GM10266 (cell line): ENCODE data around the gene TLN1.

ENCODE experiments used
- DNase-seq: peaks from one replicate; pipeline ENCODE4 v3.0.0; 2012; ENCODE audit errors: extremely low spot score
- TF ChIP-seq, protein P1 (sequence below): IDR thresholded peaks from 2 replicates; pipeline ENCODE4 v1.5.1; 2012; ENCODE audit warnings: mild to moderate bottlenecking, low read depth; ENCODE audit not compliant: control insufficient read depth, insufficient read depth; ENCODE audit errors: missing control alignments

TLN1 gene

DNA sequence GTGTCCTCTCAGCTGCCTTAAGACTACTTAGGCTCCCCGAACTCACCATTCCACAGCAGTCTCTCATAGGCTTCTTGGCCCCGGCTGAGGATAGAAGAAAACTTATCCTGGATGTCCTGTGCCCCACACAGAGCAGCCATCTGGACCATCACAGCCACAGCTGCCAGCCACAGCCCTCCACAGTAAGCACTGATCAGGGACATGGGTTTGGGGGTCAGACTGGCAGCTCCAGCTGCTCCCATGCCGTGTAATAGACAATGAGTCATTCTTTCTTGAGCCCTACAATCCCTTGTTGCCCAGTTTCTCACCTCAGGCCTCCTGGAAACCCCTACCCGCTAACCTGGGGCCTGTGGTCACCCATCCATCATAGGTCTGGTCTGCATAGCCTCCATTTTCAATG is 6.2 kb upstream of the TLN1 start:
- TF ChIP-seq, protein P1, sequence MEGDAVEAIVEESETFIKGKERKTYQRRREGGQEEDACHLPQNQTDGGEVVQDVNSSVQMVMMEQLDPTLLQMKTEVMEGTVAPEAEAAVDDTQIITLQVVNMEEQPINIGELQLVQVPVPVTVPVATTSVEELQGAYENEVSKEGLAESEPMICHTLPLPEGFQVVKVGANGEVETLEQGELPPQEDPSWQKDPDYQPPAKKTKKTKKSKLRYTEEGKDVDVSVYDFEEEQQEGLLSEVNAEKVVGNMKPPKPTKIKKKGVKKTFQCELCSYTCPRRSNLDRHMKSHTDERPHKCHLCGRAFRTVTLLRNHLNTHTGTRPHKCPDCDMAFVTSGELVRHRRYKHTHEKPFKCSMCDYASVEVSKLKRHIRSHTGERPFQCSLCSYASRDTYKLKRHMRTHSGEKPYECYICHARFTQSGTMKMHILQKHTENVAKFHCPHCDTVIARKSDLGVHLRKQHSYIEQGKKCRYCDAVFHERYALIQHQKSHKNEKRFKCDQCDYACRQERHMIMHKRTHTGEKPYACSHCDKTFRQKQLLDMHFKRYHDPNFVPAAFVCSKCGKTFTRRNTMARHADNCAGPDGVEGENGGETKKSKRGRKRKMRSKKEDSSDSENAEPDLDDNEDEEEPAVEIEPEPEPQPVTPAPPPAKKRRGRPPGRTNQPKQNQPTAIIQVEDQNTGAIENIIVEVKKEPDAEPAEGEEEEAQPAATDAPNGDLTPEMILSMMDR = no peak
- DNase-seq = no peak

DNA sequence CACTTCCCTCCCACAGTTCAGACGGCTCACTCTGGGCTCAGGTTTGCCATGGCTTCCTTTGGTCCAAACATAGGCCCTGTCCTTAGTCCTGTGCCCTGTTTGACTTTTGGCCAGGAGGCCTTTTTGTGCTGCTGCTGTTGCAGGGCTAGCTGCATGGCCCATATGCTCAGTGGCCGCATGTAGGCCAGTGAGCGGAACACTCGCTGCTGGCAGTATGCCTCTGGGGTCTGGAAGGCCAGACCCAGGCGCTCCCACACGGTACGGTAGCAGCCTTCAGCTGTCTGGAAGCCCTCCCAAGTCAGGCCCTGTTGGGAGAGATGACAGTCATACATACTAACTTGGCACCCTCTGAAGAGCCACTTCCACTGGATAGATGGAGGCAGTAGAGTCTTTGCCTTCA is 5.1 kb upstream of the TLN1 start:
- no peak for DNase-seq
- TF ChIP-seq, protein P1 = no peak

DNA sequence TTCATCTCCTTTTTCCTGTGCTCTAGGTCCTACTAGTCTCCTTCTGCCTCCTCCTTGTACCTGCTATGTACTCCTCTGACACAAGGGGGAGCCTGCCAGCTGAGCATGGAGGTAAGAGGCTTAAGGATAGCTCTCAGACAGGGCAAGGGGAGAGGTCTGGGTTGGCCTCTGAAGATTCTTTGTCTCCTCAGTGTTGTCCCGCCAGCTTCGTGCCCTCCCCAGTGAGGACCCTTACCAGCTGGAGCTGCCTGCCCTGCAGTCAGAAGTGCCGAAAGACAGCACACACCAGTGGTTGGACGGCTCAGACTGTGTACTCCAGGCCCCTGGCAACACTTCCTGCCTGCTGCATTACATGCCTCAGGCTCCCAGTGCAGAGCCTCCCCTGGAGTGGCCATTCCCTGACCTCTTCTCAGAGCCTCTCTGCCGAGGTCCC is 4.2 kb upstream of the TLN1 start:
- TF ChIP-seq, protein P1 = peak; percentile 94
- peak; percentile 71 for DNase-seq

DNA sequence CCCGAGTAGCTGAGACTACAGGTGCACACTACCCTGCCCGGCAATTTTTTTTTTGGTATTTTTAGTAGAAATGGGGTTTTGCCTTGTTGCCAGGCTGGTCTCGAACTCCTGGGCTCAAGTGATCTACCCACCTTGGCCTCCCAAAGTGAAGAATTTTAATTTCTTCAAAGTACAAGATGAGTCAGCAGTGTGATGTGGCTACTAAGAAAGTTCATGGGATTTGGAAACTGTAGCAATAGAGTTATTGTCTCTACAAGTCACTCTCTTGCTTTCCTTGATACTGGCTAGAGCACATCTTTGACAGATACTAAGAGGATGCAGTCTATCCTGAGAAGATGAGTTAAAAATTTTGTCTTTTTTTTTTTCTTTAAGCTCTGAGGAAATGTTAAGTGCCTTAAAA is 2.1 kb upstream of the TLN1 start:
- DNase-seq = no peak
- TF ChIP-seq, protein P1 = no peak

DNA sequence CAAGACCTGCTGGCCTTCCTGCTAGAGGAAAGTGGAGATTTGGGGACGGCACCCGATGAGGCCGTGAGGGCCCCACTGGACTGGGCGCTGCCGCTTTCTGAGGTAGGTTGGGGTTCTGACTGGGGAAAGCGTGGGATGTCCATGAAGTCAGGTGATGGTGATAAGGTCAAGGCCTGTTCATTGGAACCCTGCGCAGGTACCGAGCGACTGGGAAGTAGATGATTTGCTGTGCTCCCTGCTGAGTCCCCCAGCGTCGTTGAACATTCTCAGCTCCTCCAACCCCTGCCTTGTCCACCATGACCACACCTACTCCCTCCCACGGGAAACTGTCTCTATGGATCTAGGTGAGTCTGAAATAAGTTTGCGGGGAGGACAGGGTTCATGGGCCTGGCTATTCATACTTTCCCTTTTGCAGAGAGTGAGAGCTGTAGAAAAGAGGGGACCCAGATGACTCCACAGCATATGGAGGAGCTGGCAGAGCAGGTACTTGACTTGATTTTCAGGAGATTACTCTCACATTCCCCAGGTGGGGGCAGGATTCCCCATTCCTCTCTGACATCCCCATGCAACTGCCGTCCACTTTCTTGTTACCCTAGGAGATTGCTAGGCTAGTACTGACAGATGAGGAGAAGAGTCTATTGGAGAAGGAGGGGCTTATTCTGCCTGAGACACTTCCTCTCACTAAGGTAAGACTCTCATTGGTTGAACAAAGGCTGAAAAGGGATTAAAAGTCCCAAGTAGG is 976 bp upstream of the TLN1 start:
- DNase-seq = peak; percentile 58
- TF ChIP-seq, protein P1 = no peak

DNA sequence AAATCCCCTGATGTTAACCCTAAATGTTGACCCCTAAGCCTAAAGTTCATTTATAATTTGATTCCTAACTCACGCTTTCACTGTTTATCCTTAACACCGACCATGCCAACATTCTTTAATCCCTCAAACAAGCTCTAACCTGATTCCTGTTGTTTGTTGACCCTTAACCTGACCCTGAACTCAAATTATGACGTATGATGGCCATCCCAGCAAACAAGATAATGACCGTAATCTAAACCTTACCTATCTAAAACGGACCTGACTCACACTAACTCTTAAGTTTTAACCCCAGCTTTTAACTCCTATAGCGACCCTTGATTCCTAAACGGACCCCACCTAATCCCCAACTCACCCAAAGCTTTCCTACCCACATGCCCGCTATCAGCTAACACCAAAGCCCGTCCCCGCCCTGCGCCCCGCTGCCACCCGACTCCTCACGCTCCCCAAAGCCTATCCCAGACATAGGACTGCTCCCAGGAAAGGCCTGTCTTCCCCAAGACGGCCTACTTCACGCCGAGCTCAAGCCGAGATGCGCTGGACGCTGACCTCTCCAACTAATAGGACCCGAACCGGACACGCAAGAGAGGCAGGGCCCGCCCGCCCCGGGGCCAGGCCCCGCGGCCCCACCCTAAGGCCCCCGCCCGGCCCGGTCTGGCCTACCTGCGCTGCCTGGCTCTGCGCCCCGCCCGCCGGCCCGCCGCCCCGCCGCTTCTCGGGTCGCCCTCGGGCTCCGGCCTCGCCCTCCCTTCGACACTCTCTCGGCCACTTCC is 395 bp downstream of the TLN1 start:
- DNase-seq = no peak
- TF ChIP-seq, protein P1 = no peak

DNA sequence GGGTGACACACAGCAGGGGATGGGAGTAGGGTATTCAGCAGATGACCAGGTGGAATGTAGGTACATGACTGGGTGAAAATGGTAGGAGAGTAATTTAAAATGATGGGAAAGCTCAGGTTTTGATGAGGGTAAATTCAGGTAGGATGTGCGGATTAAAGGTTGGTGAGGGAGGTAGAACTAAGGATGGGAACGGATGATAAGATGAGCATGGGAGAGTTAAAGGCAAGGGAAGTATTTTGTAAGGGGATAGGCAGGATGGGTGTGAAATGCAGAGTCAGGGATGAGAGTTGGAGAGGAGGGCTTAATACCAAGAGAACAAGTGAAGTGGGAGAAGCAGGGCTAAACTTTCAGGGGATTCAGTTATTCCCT is 1.5 kb downstream of the TLN1 start:
- no peak for DNase-seq
- TF ChIP-seq, protein P1 = no peak
